NAMALWA (cell line): ENCODE data around the gene SETDB1.

ENCODE experiments used
- DNase-seq: peaks from one replicate; pipeline ENCODE4 v3.0.0-alpha.2; 2015; ENCODE audit warnings: low spot score

SETDB1 gene

DNA sequence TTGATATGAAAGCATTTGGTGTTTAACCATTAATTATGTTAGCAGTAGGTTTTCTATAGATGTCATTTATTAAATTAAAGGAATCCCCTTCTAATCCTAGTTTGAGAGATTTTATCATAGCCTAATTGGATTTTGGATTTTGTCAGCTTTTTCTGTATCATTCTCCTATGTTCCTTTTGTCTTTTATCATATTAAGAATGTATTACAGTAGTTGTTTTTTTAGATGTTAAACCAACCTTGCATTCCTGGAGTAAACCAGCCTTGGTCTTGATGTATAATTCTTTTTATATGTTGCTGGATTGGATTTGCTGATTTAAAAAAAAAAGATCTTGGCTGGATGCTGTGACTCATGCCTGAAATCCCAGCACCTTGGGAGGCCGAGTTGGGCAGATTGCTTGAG lies 5.6 kb downstream of the SETDB1 start:
- peak; percentile 32 for DNase-seq

DNA sequence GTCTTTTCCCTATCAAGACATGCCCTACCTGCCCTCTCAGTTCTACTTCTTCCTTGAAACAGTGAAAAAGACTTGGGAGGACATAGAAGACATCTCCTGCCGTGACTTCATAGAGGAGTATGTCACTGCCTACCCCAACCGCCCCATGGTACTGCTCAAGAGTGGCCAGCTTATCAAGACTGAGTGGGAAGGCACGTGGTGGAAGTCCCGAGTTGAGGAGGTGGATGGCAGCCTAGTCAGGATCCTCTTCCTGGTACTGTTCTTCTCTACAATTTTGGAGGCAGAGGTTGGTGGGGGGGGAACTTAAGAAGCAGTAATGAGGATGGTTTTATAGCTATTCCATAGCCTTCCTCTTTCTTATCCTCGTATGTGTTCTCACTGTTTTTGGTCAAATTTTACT lies 18.7 kb downstream of the SETDB1 start:
- no peak for DNase-seq

DNA sequence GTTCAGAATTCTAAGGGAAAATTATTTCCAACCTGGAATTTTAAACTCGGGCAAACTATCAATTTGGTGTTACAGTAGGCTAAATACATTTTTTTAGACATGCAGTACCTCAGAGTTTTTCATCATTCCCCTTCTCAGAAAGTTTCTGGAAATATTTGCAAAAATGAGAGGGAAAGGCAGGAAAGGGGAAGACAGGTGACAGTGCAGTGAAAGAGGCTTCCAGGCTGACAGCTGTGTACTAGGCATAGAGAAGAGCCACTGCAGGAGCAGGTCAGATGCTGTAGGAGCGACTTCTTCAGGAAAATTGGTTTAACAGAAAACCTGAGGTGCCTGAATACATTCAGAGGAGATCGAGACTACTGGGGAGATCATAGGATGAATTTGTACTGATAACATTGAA lies 28.5 kb downstream of the SETDB1 start:
- no peak for DNase-seq

DNA sequence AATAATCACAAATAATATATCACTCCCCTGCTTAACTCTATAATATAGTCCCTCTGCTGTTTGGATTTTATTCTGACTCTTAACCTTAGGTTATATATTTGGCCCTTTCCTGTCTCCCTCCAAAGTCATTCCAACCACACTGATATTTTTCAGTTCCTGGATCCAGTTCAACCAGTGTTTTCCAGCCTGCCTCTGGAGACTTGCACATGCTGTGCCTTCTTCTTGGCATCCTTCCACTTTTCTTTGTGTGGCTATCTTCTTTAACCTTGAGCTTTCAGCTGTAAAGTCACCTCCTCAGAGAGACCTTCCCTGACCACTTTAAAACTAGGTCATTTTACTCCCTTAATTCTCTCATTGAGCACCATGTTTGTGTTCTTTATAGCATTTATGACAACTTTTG lies 29.1 kb downstream of the SETDB1 start:
- no peak for DNase-seq

DNA sequence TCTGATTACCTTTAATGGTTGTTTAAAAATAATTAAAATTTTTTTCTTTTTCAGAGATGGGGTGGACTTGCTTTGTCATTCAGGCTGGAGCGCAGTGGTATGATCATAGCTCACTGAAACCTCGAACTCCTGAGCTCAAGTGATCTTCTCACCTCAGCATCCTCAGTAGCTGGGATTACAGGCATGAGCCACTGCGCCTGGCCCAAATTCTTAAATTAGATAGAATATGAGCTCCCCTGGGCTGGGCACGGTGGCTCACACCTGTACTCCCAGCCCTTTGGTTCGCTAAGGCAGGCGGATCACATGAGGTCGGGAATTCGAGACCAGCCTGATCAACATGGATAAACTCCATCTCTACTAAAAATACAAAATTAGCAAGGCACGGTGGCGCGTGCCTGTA lies 31.5 kb downstream of the SETDB1 start:
- no peak for DNase-seq

DNA sequence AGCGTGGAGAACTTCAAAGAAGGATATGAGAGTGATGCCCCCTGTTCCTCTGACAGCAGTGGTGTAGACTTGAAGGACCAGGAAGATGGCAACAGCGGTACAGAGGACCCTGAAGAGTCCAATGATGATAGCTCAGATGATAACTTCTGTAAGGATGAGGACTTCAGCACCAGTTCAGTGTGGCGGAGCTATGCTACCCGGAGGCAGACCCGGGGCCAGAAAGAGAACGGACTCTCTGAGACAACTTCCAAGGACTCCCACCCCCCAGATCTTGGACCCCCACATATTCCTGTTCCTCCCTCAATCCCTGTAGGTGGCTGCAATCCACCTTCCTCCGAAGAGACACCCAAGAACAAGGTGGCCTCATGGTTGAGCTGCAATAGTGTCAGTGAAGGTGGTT lies 34.5 kb downstream of the SETDB1 start:
- DNase-seq, result no peak

DNA sequence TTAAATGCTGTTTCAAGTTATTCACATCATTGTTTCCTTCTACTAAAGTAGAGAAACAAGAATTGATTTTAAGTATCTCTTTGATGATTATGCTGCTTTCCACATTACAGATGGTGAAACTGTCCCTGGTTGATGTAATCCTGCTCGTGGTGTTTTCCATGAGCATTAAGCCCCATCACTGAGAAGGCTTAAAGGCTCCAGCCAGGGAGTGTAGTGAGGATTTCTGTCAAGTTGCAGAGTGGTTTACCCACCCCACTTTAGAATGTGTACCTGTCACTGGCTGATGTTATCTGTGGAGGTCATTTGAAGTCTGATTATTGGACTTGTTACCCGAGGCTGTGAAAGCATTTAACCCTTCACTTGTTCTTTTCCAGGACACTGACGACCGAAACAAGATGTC lies 35.6 kb downstream of the SETDB1 start:
- no peak for DNase-seq

DNA sequence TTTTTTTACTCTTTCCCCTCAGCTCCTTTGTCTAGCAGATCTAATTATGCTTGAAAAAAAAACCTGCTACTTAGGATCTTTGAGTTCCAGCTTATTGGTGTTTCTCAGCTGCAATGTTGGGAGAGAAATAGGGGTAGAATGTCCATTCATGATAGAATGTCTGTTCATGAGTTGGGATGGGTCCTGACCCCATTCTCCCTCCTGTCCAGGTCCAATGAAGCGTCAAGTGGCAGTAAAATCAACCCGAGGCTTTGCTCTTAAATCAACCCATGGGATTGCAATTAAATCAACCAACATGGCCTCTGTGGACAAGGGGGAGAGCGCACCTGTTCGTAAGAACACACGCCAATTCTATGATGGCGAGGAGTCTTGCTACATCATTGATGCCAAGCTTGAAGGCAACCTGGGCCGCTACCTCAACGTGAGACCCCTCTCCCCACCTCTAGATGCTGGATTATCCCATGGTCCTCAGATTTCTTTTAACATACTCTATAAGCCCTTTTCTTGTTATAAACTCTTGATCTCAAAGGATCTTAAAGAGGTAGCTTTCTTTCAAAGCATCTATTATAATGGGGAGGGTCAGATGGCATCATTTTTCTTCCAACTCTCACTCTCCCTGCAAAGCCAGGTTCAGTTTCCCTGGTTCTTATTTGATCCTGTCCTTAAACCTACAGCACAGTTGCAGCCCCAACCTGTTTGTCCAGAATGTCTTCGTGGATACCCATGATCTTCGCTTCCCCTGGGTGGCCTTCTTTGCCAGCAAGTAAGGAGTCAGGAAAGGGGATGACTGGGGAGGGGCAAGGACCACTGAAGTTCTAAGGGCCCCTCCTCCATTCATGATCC lies 37.4 kb downstream of the SETDB1 start:
- no peak for DNase-seq

DNA sequence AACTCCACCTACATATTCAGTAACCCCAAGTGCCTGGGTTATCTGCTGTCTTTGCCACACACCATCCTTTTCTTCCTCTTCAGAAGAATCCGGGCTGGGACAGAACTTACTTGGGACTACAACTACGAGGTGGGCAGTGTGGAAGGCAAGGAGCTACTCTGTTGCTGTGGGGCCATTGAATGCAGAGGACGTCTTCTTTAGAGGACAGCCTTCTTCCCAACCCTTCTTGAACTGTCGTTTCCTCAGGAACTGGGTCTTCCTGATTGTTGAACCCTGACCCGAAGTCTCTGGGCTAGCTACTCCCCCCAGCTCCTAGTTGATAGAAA lies 38.0 kb downstream of the SETDB1 start:
- DNase-seq, result no peak

DNA sequence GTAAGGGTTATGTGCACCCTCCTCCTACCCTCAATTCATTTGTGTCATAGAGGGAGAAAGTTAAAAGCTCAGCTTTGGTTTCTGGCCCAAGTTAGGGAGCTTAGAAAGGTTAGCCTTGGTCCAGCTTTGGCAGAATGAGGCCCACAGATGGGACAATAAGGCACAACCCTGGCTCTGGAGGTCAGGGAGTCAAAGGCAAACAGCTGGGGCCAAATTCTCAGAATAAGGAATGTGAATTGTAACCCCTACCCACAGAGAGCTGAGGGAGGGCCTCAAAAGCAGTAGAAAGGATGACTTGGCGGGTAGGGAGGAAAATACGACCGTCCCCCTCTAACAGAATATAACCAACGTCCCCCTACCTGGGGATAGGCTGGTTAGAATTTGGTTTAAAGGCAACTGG lies 39.4 kb downstream of the SETDB1 start:
- no peak for DNase-seq

DNA sequence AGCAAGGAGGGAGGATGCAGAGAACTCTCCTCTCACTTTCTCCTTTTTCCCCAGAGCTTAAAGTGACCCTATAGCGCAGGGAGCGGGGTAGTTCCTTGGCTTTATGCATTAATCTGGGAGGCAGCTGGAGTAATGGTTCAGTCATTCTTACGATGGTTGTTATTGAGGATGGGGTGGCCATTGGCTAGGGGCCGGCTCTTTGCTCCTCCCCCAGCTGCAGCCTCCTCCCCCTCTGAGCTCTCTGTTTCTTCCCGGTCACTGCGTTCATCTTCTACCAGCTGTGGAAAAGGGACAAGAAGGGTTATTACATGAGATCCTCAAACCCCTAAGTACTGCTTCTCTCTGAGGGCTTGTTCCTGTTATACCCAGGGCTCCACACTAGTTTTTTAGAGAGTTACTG lies 39.8 kb downstream of the SETDB1 start:
- DNase-seq, result no peak

DNA sequence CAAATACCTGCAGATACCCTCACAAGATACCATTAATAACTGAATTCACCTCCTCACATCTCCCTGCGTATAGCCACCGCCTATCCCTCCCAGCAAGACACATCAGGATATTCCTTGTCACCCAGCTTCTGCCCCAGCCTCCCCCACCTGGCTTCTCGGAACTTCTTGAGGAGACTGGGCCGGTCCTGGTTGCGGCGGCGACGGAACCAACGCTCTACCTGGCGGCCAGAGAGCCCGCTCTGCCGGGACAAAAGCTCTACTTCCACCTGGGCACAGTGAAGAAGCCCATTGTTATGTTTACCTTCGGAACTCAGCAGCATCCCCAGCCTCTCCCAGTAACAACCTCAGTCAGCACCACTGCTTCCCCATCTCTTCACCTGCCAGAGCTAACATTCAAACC lies 41.8 kb downstream of the SETDB1 start:
- DNase-seq, result no peak

DNA sequence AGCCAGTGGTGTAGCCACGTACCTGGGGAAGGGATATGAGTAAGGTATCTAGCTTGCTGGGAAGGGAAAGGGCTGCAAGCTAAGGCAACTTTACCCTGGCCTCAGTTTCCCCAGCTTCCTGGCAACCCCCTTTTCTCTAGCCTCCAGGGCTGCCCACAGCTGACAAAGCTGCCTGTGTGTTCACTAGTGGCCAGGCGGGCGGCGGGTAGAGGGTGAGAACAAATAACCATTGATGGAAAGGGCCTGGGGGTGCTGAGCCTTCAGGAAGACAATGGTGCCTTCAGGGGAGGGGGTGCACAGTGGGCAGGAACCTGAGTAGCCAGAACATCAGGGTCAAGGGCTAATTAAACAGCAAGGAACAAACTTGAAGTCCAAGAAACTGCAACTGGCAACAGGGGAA lies 42.3 kb downstream of the SETDB1 start:
- no peak for DNase-seq

DNA sequence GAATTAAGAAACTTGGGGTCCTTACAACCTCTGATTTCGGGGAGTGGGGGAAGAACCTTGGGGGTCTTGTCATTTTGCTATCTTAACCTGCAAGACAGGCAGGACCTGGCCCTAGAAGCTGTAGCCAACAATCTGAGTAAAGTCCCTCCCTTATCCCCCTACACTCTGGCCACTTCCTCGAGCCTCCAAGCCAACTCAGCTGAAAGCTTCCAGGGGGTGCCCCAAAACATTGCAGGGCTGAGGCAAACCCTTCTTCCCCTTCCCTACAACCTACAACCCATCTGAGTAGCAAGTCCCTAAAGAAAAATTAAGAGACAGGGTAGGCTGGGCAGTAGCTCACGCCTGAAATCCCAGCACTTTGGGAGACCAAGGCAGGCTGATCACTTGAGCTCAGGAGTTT lies 43.5 kb downstream of the SETDB1 start:
- DNase-seq, result no peak

DNA sequence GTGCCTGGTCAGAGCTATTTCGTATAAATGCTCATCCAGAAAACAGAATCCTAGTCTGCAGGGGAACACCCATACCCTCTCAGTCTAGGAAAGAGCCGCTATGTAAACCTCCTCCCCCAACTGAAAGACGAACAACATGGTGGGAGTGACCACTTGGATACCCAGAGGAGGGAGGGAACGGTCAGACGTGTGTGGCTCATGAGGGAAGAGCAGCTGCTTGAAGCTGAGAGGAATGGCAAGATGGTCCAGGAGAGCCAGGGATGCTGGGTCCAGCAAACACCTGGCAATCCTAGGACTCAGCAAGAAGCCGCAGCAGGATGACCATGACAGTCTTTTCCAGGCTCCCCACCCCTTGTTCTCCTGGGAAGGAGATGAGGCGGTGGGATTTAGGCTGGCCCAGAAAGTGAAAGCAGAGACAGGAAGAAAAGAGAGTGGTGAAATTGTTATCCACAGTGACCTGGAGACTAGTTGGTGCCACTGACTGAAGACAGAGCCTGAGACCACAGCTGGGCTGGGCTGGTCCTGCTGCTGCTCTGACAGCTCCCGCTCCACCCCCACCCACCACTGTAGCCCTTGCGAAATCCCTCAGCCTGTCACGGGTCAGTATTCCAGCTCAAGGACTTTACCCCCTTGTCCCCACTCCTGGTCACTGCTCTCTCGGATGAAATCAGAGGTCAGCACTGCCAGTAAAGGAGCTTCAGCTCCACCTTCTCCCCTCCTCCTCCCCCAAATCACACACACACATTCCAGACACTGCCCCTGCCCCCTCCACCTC lies 44.8 kb downstream of the SETDB1 start:
- no peak for DNase-seq

DNA sequence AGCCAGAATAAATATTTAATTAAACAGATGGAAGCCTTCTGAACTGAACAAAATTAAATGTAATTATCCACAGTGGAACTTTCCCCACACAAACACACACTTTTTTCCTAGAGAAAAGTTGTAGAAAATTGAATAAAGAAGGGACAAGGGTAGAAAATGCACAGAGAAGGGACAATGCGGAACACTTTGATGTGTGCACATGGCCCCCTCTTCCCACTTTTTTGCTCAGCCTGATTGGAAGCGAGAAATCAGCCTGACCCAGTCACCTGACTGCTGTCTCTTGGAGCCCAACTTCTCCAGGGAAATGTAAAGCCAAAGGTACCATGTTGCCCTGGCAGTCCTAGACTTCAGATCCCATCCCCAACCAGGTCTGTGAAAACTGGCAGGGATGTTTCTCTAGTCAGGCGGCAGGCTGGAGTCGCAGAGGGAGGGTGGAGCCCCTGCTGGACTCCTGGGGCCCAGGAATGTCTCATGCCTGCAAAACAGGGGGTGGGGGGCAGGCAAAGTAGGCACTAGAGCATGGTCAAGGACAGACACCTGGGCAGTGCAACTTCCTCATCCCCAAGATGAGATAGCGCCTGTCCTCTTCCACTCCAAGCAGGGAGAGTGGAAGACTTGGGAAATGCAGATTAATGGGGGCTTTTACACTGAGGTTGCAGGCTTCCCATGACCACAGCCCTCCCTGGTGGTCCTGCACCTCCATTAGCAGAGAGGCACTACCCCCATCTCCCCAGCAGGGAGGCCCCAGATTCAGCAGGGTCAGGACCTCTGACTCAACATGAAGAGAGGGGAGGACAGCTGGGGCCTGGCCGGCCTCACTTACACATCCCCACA lies 45.6 kb downstream of the SETDB1 start:
- peak; percentile 57 for DNase-seq

DNA sequence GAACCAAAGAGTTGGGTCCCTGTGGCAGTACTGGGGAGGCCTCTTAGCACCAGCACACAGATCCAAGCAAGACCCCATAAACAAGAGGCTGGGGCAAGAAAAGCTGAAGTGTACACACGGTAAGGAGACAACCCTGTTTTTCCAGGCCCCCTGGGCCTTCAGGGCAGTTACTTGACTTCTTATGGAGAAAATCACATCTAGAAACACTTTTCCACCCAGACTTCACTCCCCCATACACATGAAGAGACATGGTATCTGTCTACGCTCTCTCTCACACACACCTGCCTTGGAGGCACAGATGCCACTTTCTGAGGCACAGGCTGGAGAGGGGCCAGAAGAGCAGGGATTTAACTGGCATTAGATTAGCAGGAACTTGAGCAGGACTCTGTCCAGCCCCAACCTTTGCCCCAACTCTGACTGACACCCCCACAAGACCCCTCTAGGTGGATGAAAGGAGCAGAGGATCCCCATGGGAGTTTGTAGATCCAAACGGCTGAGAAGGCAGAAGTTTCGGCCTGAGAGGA lies 46.3 kb downstream of the SETDB1 start:
- no peak for DNase-seq

DNA sequence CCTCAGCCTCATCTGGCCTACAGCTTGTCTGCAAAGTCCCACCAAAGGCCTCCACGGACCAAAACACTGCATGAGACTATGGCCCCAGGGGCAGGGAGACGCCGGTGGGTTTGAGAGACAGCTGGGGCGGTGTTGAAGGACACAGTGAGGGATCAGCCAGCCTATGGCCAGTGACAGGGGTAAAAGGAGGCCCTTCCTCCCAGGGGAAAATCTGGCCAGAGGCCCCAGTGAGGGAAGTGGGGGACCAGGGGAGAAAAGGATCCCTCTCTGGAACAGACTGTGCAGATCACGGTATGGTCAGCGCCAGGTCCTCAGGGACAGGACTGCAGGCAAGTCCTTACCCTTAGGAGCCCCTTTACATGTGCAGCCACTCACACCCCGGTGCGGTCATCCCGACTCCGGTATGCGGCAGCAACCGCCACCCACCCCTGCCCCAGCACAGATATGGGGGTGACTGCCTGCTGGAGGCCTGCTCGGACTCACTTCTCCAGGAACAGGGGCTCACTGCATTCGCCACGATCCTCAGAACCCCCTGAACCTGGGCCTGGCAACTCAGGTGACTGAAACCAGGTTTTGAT lies 47.2 kb downstream of the SETDB1 start:
- no peak for DNase-seq

DNA sequence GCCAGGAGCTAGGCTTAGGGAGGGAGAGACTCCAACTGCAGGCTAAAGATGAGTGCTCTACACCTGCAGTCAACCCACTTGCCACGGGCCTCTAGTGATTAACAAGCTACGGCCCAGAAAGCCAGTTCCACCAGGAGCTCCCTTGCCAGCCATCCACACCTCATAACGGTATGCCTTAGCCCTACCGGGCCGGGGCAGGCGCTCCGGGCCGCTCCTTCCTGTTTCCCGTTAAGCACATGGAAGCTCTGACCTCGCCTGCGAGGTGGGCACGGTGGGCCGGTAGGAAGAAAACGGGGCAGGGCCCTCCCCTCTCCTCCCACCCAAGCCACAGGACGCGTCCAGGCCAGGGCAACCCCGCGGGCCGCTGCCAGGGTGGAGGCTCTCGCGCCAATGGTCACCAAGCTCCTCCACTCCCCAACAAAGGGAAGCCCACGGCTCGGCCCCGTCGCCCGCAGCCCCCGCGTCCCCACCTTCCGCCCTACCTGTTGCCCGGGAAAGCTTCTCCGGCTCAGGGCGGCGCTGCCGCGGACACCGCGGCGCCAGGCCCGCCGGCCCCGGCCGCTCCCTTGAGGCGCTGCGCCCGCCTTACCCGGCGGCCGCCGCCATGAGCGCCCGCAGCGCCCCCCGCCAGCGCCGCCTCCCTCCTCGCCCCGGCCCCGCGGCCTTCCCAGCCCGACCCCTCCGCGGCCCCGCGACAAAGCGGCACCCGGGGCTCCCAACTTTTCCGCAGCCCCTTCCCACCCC lies 47.8 kb downstream of the SETDB1 start:
- peak; percentile 69 for DNase-seq

DNA sequence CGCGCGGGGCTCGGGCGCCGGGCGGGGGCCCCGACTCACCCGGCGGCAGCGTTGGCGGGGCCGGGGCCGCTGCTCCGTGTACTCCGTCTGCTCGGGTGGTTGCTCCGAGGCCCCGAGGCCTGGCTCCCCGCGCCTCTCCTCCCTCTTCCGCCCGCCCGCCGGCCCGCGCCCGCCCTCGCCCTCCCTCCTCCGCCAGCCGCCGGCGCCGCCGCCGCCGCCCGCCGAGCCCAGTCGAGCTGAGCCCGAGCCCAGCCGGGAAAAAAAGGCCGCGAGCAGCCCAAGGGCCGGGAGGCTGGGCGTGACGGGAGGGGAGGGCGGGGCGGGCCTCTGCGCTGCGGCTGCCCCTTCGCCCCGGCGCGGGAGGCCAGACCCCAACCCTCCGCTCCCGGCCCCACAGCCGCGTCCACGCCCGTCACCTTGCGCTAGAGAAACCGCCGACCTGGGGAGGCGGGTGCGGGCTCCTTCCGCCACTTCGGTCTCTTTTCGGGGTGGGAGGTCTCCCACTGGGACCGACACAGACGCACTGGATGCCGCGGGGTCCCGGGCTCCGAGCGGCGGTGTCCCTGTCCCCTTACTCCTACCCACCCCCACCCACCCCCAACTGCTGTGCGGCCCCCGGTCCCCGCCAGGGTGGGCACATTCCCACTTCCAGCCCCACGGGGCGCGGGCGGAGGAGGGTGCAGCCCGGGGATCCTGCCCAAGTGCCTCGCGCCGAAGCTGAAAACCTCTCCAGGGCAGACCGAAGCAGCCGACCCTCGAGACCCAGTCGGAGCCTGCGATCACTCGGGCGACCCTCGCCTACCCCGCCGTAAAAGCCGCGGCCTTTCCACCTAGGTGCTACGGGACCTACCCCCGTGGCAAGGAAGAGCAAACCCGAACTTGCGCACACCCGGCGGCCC lies 48.7 kb downstream of the SETDB1 start, which contains the start of gene CERS2:
Gene CERS2 (minus strand): TSS at position 256 of the 899 bp plus-strand sequence. CDS start 5,745 bp downstream, outside the sequence.
- peak; percentile 83 for DNase-seq
